B cell (primary cell): ENCODE measurements around the gene LCORL. TPM values are rescaled to one million over a fixed set of nuclear protein-coding genes. Genes with fewer than 3 reads are reported as not detected.
A peak's percentile ranks its signal among the peaks of the same experiment; 100 is the strongest.

Experiments
- ATAC-seq: fragments of 200-7000 bp; cut with Tn5 transposase; one replicate; pipeline ENCODE4 v1.10.0; 2021; ENCODE audit warnings: low read depth, mild to moderate bottlenecking, moderate number of reproducible peaks, moderate library complexity
- CTCF ChIA-PET: fragments of 350-600 bp; sonication (Branson Sonifier 250); formaldehyde crosslinking; loops from one replicate; lab custom pipeline; 2021; ENCODE audit warnings: antibody characterized with exemption, inconsistent platforms; lab: Charles Lee
- POLR2A ChIA-PET: fragments of 350-600 bp; sonication (Branson Sonifier 250); formaldehyde crosslinking; loops from one replicate; lab custom pipeline; 2021; ENCODE audit warnings: antibody characterized with exemption; lab: Charles Lee
- DNase-seq: peaks from one replicate; pipeline ENCODE4 v3.0.0; 2013
- H2AFZ ChIP-seq: 2 replicates; pipeline ENCODE4 v1.6.1; 2012; ENCODE audit warnings: mild to moderate bottlenecking, low read depth, low read length; ENCODE audit not compliant: insufficient read depth, poor library complexity, severe bottlenecking
- H3K27ac ChIP-seq, 2 donors: 1 replicate in 1 of 2; 2 replicates in 1 of 2; pipeline ENCODE4 v1.5.1; 2012 to 2013; ENCODE audit warnings: low read length in 2 of 2, mild to moderate bottlenecking in 2 of 2, moderate library complexity in 1 of 2
- H3K27me3 ChIP-seq, 4 experiments: fragments of 200-600 bp in 1 of 4; sonication (generic) in 1 of 4; replicated peaks in 1 of 4; 1 replicate in 2 of 4; 2 replicates in 2 of 4; pipeline versions ENCODE4 v1.6.1 to v1.7.0; 2013 to 2016; ENCODE audit warnings: low read length in 3 of 4, mild to moderate bottlenecking in 2 of 4, mixed read lengths in 1 of 4, moderate library complexity in 1 of 4; ENCODE audit not compliant: insufficient read depth in 4 of 4, control insufficient read depth in 3 of 4; ENCODE audit errors: control extremely low read depth in 1 of 4
- H3K36me3 ChIP-seq, 2 experiments: replicated peaks in 1 of 2; 1 replicate in 1 of 2; 2 replicates in 1 of 2; pipeline versions ENCODE4 v1.6.1 to v1.7.1; 2013; ENCODE audit warnings: low read length in 1 of 2; ENCODE audit not compliant: insufficient read depth in 2 of 2, control insufficient read depth in 1 of 2; ENCODE audit errors: control extremely low read depth in 1 of 2, extremely low read depth in 1 of 2
- H3K4me1 ChIP-seq, 2 donors: fragments of 200-600 bp in 1 of 2; sonication (generic) in 1 of 2; 1 replicate in 1 of 2; 2 replicates in 1 of 2; pipeline versions ENCODE4 v1.5.1 to v1.6.1; 2013 to 2017; ENCODE audit warnings: low read length in 2 of 2; ENCODE audit not compliant: control insufficient read depth in 2 of 2, insufficient read depth in 2 of 2
- H3K4me2 ChIP-seq: replicated peaks from 2 replicates; pipeline ENCODE3; 2012; ENCODE audit warnings: mild to moderate bottlenecking, low read depth, low read length; ENCODE audit not compliant: poor library complexity, severe bottlenecking
- H3K4me3 ChIP-seq, 5 experiments: fragments of 200-600 bp in 1 of 5; sonication (generic) in 1 of 5; 1 replicate in 3 of 5; 2 replicates in 2 of 5; pipeline versions ENCODE4 v1.5.1 to v1.7.0; 2011 to 2016; ENCODE audit warnings: low read length in 4 of 5, mild to moderate bottlenecking in 4 of 5, low read depth in 2 of 5, control low read depth in 1 of 5, moderate library complexity in 1 of 5; ENCODE audit not compliant: insufficient read depth in 1 of 5; ENCODE audit errors: control extremely low read depth in 1 of 5, extremely low read depth in 1 of 5
- H3K79me2 ChIP-seq: fragments of 200-600 bp; sonication (generic); one replicate; pipeline ENCODE4 v1.6.0; 2016; ENCODE audit warnings: low read length; ENCODE audit not compliant: control insufficient read depth, insufficient read depth
- H3K9ac ChIP-seq: fragments of 200-600 bp; sonication (generic); 2 replicates; pipeline ENCODE4 v1.6.1; 2017; ENCODE audit warnings: mild to moderate bottlenecking, low read length, moderate library complexity
- H3K9me3 ChIP-seq, 3 donors: one replicate each; pipeline versions ENCODE4 v1.6.1 to v1.7.1; 2013; ENCODE audit warnings: low read length in 2 of 3; ENCODE audit not compliant: control insufficient read depth in 2 of 3, insufficient read depth in 1 of 3; ENCODE audit errors: control extremely low read depth in 1 of 3
- H4K20me1 ChIP-seq: 2 replicates; pipeline ENCODE4 v1.6.0; 2012; ENCODE audit warnings: mild to moderate bottlenecking, low read length; ENCODE audit not compliant: insufficient read depth, control insufficient read depth, poor library complexity, severe bottlenecking
- H3K27ac Mint-ChIP-seq: one replicate; pipeline ENCODE4 v1.8.0; 2021; ENCODE audit warnings: mixed read lengths
- H3K27me3 Mint-ChIP-seq: one replicate; pipeline ENCODE4 v1.8.0; 2021; ENCODE audit warnings: mixed read lengths
- H3K4me1 Mint-ChIP-seq: one replicate; pipeline ENCODE4 v1.8.0; 2021; ENCODE audit warnings: mixed read lengths
- H3K4me3 Mint-ChIP-seq: one replicate; pipeline ENCODE4 v1.8.0; 2021; ENCODE audit warnings: mixed read lengths
- H3K9me3 Mint-ChIP-seq: one replicate; pipeline ENCODE4 v1.8.0; 2022; ENCODE audit warnings: mixed read lengths; ENCODE audit not compliant: insufficient read depth
- EZH2 ChIP-seq: IDR thresholded peaks from 2 replicates; pipeline ENCODE4 v1.6.1; 2012; ENCODE audit warnings: borderline replicate concordance, low read depth, mild to moderate bottlenecking, moderate library complexity, low read length; ENCODE audit not compliant: insufficient read depth, poor library complexity, severe bottlenecking
- WGBS: methylation state at CpG from one replicate; pipeline ENCODE4 v1.1.5; 2013; ENCODE audit warnings: missing lambda C conversion rate; ENCODE audit not compliant: insufficient coverage; 5-methylcytosine and 5-hydroxymethylcytosine counted together
- intact Hi-C: fragments of 100-400 bp; cut with micrococcal nuclease; formaldehyde crosslinking; loops from one replicate; pipeline ENCODE4 v1.10.0; 2022
- polyA plus RNA-seq: library from polyadenylated mRNA; depleted of rRNA; stranded (reverse); fragments of >200 nt; gene quantifications from 2 replicates; pipeline ENCODE4 v1.2.3, GENCODE V29; 2012
- total RNA-seq, 2 donors: library from RNA; stranded (reverse); fragments of 120-200 nt in 1 of 2; gene quantifications; 1 replicate in 1 of 2; 2 replicates in 1 of 2; pipeline versions ENCODE4 v1.2.3 to v1.2.4, GENCODE V29; 2013 to 2022
- TF ChIP-seq, protein P1 (sequence below): fragments of 200-600 bp; IDR thresholded peaks from one replicate; pipeline ENCODE4 v1.8.0; 2022; ENCODE audit warnings: antibody characterized with exemption, mild to moderate bottlenecking

Gene LCORL
- total and polyA plus RNA-seq, 2 donors (not counting 1 experiment from before 2014, with no cell fraction given) = 1.2 to 31.3 TPM

DNA sequence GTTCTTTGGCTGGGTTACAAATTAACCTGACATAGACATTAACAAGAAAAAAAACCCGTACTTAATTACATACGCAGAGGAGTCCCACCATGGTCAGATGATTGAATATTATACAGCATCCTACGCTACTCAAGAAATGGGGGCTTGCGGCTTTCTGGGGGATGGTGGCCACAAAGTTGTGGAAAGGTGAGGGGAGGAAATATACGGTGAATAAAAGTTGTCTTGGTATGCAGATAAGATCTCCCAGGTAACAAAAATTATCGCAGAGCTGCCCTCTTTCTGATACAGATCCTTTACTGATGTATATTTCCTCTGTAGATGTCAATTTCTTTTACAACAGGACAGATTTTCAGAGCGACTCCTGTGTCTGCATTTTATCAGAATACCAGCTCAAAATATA lies 211.9 kb downstream of the LCORL start:
- Histone ChIP-seq H3K4me2 (peak overlapping the region; percentile 86), H3K4me1 (peaks cover 32 to 37% of the 10 kb centered on the region in 2 donors), H3K9ac (peak overlapping the region; percentile 92), H3K27ac (peak overlapping the region; percentile 94 to 99), H4K20me1 (peaks cover 28% of the 10 kb centered on the region), H2AFZ (peak overlapping the region; percentile 86), H3K9me3 (no peaks in the 10 kb centered on the region), H3K4me3 (peak overlapping the region; percentile 81 to 91 (median 86)), H3K27me3 (no peaks in the 10 kb centered on the region), H3K79me2 (peaks cover 66% of the 10 kb centered on the region), H3K36me3 (peaks cover 1 to 2% of the 10 kb centered on the region in 2 experiments)
- ChIA-PET POLR2A (interaction anchor here (1.0 to 1.2 kb wide), 2 partner anchors 195 to 233 kb away, joined by 3 to 4 read pairs; partner anchors contain the start of genes LAP3 and MED28), CTCF (interaction anchor here (0.9 to 4.3 kb wide), 9 partner anchors 10 to 297 kb away, joined by 3 to 53 read pairs (median 5); partner anchors contain the start of genes MED28 and QDPR)
- intact Hi-C loops = loop anchor here (1.0 kb wide), 4 partner anchors 195 to 232 kb away; partner anchors contain the start of genes LAP3 and MED28
- no CpG with 5 or more reads among the region's 7 CpGs for WGBS
- peaks cover 55% of the 10 kb centered on the region for H3K4me1 Mint-ChIP-seq
- TF ChIP-seq, protein P1, sequence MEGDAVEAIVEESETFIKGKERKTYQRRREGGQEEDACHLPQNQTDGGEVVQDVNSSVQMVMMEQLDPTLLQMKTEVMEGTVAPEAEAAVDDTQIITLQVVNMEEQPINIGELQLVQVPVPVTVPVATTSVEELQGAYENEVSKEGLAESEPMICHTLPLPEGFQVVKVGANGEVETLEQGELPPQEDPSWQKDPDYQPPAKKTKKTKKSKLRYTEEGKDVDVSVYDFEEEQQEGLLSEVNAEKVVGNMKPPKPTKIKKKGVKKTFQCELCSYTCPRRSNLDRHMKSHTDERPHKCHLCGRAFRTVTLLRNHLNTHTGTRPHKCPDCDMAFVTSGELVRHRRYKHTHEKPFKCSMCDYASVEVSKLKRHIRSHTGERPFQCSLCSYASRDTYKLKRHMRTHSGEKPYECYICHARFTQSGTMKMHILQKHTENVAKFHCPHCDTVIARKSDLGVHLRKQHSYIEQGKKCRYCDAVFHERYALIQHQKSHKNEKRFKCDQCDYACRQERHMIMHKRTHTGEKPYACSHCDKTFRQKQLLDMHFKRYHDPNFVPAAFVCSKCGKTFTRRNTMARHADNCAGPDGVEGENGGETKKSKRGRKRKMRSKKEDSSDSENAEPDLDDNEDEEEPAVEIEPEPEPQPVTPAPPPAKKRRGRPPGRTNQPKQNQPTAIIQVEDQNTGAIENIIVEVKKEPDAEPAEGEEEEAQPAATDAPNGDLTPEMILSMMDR = no peak
- no peaks in the 10 kb centered on the region for H3K9me3 Mint-ChIP-seq
- H3K27me3 Mint-ChIP-seq = no peaks in the 10 kb centered on the region
- ATAC-seq = no peak
- peak overlapping the region; percentile 97 for H3K4me3 Mint-ChIP-seq
- peak overlapping the region; percentile 100 for H3K27ac Mint-ChIP-seq
- DNase-seq = no peak

DNA sequence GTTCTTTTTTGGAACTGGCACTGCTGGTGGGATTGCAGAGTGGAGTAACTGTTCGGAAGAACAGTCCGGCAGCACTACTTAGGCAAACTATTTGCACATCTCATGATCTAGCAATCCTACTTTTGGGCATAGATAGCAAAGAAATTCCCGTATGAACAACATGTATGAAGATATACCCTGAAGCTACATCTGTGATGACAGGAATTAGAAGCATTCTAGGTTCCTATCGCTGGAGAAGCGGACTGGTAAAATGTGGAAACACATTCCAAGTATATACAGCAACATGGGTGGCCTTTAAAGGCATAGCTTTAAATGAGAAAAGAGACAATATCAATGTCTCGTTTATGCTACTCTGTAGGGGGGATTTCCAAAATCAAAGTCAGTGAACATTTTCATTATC lies 214.1 kb downstream of the LCORL start:
- Mint-ChIP-seq H3K27ac (no peak overlapping the region), H3K9me3 (no peaks in the 10 kb centered on the region), H3K4me1 (peaks cover 55% of the 10 kb centered on the region), H3K27me3 (no peaks in the 10 kb centered on the region), H3K4me3 (peak overlapping the region; percentile 33)
- Histone ChIP-seq H3K9me3 (no peaks in the 10 kb centered on the region), H3K9ac (no peak overlapping the region), H3K36me3 (peaks cover 5 to 24% of the 10 kb centered on the region in 2 experiments), H4K20me1 (peaks cover 28% of the 10 kb centered on the region), H3K27me3 (no peaks in the 10 kb centered on the region), H3K4me2 (peak overlapping the region; percentile 86), H3K27ac (peak overlapping the region in 1 of 2 donors; percentile 13), H3K4me3 (no peak overlapping the region), H2AFZ (no peak overlapping the region), H3K4me1 (peaks cover 32 to 37% of the 10 kb centered on the region in 2 donors), H3K79me2 (peaks cover 77% of the 10 kb centered on the region)
- no peak for DNase-seq
- WGBS = no CpG with 5 or more reads among the region's 6 CpGs
- TF ChIP-seq, protein P1 = no peak
- TF ChIP-seq EZH2 = no peak
- ChIA-PET POLR2A (no interaction called here), CTCF (interaction anchor here (0.6 to 4.3 kb wide), 6 partner anchors 10 to 1828 kb away, joined by 3 to 53 read pairs (median 4); no protein-coding TSS in a partner anchor)
- intact Hi-C loops = no loop called here
- no peak for ATAC-seq
